Measurements from ENCODE around the gene TASL.
A peak's percentile ranks its signal among the peaks of the same experiment; 100 is the strongest.

DNA sequence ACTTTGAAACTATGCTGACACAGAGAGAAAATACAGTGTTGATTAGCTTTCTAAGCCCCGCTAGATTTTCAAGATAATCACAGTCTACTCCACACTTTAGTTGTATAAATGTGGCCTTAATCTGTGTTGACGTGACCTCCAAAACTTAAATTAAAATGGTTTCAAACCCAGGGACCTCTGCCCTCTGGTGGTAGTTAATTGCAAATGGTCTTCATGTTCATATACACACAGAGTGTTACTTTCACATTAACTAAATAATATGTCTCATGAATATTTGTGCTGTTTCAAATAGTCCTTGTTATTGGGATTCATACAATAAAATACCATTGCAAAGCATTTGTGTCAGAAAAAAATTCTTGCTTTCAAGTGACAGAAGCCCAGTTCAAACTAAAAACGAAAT is 64.3 kb downstream of the TASL start:
- TF ChIP-seq, protein P1, sequence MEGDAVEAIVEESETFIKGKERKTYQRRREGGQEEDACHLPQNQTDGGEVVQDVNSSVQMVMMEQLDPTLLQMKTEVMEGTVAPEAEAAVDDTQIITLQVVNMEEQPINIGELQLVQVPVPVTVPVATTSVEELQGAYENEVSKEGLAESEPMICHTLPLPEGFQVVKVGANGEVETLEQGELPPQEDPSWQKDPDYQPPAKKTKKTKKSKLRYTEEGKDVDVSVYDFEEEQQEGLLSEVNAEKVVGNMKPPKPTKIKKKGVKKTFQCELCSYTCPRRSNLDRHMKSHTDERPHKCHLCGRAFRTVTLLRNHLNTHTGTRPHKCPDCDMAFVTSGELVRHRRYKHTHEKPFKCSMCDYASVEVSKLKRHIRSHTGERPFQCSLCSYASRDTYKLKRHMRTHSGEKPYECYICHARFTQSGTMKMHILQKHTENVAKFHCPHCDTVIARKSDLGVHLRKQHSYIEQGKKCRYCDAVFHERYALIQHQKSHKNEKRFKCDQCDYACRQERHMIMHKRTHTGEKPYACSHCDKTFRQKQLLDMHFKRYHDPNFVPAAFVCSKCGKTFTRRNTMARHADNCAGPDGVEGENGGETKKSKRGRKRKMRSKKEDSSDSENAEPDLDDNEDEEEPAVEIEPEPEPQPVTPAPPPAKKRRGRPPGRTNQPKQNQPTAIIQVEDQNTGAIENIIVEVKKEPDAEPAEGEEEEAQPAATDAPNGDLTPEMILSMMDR (optimal IDR thresholded peaks at IDR 0.05 in 1 of 3, IDR thresholded peaks at IDR 0.05 in 1 of 3, conservative IDR thresholded peaks at IDR 0.05 in 1 of 3; ENCODE audit: extremely low read depth in 1 of 3, insufficient read depth in 2 of 3, low read length in 3 of 3): peak in 2 of 3 experiments; percentile 42 to 46
- no peak for TF ChIP-seq EZH2 (IDR thresholded peaks at IDR 0.05; ENCODE audit: low read length)

Measured in keratinocyte (primary cell).